GM12878 (cell line): ENCODE data around the gene IL1RAPL1. TPM values are rescaled to one million over a fixed set of nuclear protein-coding genes. Genes with fewer than 3 reads are reported as not detected.

Experiments used
- ATAC-seq: fragments of 200-7000 bp; cut with Tn5 transposase; 3 replicates; pipeline ENCODE4 v1.9.1; 2020; ENCODE audit warnings: mild to moderate bottlenecking, moderate library complexity
- BruUV-seq: library from RNA; stranded (reverse); fragments of 400-500 nt; replicated peaks from 2 replicates; lab custom pipeline; 2021; lab: Mats Ljungman, UMichigan
- CTCF ChIA-PET: fragments of 300-600 bp; sonication (Branson Sonifier 250); formaldehyde crosslinking; extraction: SDS; loops from one replicate; lab custom pipeline; 2021; ENCODE audit warnings: inconsistent platforms; lab: Yijun Ruan, JAX
- POLR2A ChIA-PET: fragments of 350-600 bp; formaldehyde crosslinking; extraction: SDS; loops from one replicate; lab custom pipeline; 2021; ENCODE audit warnings: inconsistent platforms; lab: Charles Lee
- RAD21 ChIA-PET: fragments of 300-600 bp; sonication (Branson Sonifier 250); formaldehyde crosslinking; loops from one replicate; lab custom pipeline; 2023; ENCODE audit warnings: antibody characterized with exemption; ENCODE audit not compliant: unreplicated experiment; lab: Charles Lee
- SMC1A ChIA-PET: fragments of 300-600 bp; sonication (Branson Sonifier 250); formaldehyde crosslinking; loops from one replicate; lab custom pipeline; 2023; ENCODE audit not compliant: unreplicated experiment, uncharacterized antibody; lab: Charles Lee
- DNase-seq: peaks from one replicate; pipeline ENCODE4 v3.0.0-alpha.2; 2011; ENCODE audit warnings: low read depth, low spot score
- FAIRE-seq: peaks from 3 replicates; lab custom pipeline; 2011; peaks lifted over from hg19 to GRCh38; lab: Jason Lieb, UNC
- H2AFZ ChIP-seq: 2 replicates; pipeline ENCODE4 v1.6.0; 2011; ENCODE audit warnings: low read depth, low read length, control low read depth; ENCODE audit not compliant: control insufficient read depth
- H3K27ac ChIP-seq: 2 replicates; pipeline ENCODE4 v1.5.1; 2011; ENCODE audit warnings: control low read depth; ENCODE audit not compliant: control insufficient read depth, insufficient read depth
- H3K27me3 ChIP-seq, 2 experiments: replicated peaks in 1 of 2; 2 replicates each; pipeline versions ENCODE4 v1.6.0 to v1.6.1; 2011; ENCODE audit warnings: low read length in 1 of 2; ENCODE audit not compliant: control insufficient read depth in 2 of 2, insufficient read depth in 2 of 2
- H3K36me3 ChIP-seq, 2 experiments: 2 replicates each; pipeline ENCODE4 v1.5.1; 2011; ENCODE audit warnings: low read length in 1 of 2; ENCODE audit not compliant: control insufficient read depth in 2 of 2, insufficient read depth in 2 of 2
- H3K4me1 ChIP-seq: 2 replicates; pipeline ENCODE4 v1.6.1; 2011; ENCODE audit warnings: mild to moderate bottlenecking, low read length, moderate library complexity, mixed read lengths; ENCODE audit not compliant: control insufficient read depth, insufficient read depth
- H3K4me2 ChIP-seq: 2 replicates; pipeline ENCODE4 v1.6.0; 2011; ENCODE audit warnings: control low read depth; ENCODE audit not compliant: control insufficient read depth, insufficient read depth
- H3K4me3 ChIP-seq: fragments of 200-600 bp; sonication (generic); 2 replicates; pipeline ENCODE4 v1.5.1; 2016
- H3K79me2 ChIP-seq: 2 replicates; pipeline ENCODE4 v1.6.0; 2011; ENCODE audit warnings: low read length; ENCODE audit not compliant: control insufficient read depth, insufficient read depth
- H3K9ac ChIP-seq: 2 replicates; pipeline ENCODE4 v1.8.0; 2011; ENCODE audit warnings: low read length, control low read depth, mixed read lengths; ENCODE audit not compliant: control insufficient read depth, insufficient read depth
- H3K9me3 ChIP-seq: replicated peaks from 3 replicates; pipeline ENCODE4 v1.5.1; 2011; ENCODE audit warnings: mild to moderate bottlenecking, low read length; ENCODE audit not compliant: control insufficient read depth, insufficient read depth
- H4K20me1 ChIP-seq: 2 replicates; pipeline ENCODE4 v1.6.0; 2011; ENCODE audit not compliant: control insufficient read depth, insufficient read depth
- ASH2L ChIP-seq: fragments of 300-600, 200-600 bp; sonication (generic); IDR thresholded peaks from 2 replicates; pipeline ENCODE4 v1.6.1; 2017; ENCODE audit warnings: low read depth, mild to moderate bottlenecking, borderline replicate concordance
- ATF7 ChIP-seq: fragments of 450-650 bp; IDR thresholded peaks from 2 replicates; pipeline ENCODE4 v1.6.1; 2016; ENCODE audit warnings: low read depth, mild to moderate bottlenecking
- BMI1 ChIP-seq: fragments of 450-650 bp; IDR thresholded peaks from 2 replicates; pipeline ENCODE4 v1.6.1; 2016; ENCODE audit warnings: mild to moderate bottlenecking, moderate library complexity, borderline replicate concordance
- IKZF2 ChIP-seq, 2 experiments: fragments of 450-650 bp; IDR thresholded peaks; 2 replicates each; pipeline ENCODE4 v1.6.1; 2017; ENCODE audit warnings: mild to moderate bottlenecking in 2 of 2, moderate library complexity in 2 of 2
- MLLT1 ChIP-seq: fragments of 450-650 bp; IDR thresholded peaks from 2 replicates; pipeline ENCODE4 v1.6.1; 2016; ENCODE audit warnings: mild to moderate bottlenecking
- MYB ChIP-seq: fragments of 150-350 bp; IDR thresholded peaks from 2 replicates; pipeline ENCODE4 v1.6.1; 2014; ENCODE audit warnings: mild to moderate bottlenecking, low read depth, low read length, borderline replicate concordance
- NFIC ChIP-seq: IDR thresholded peaks from 2 replicates; pipeline ENCODE4 v1.6.1; 2012; ENCODE audit warnings: low read depth, mild to moderate bottlenecking, inconsistent platforms, low read length, moderate library complexity
- USF1 ChIP-seq: IDR thresholded peaks from 2 replicates; pipeline ENCODE4 v1.6.1; 2011; ENCODE audit warnings: borderline replicate concordance, low read depth, mild to moderate bottlenecking, moderate library complexity, mixed read lengths, low read length; ENCODE audit not compliant: insufficient read depth; ENCODE audit errors: extremely low read length
- WGBS: methylation state at CpG from one replicate; pipeline ENCODE4 v1.1.6; 2016; ENCODE audit warnings: low lambda C conversion rate; ENCODE audit not compliant: insufficient replicate concordance, insufficient coverage; ENCODE audit errors: missing lambda C conversion rate; 5-methylcytosine and 5-hydroxymethylcytosine counted together
- in situ Hi-C: fragments of 300-500 bp; cut with MboI; formaldehyde crosslinking; loops from 9 replicates; pipeline ENCODE4 v1.14.3; 2018; ENCODE audit warnings: mixed read lengths
- intact Hi-C: fragments of 100-400 bp; cut with micrococcal nuclease; formaldehyde crosslinking; loops from one replicate; pipeline ENCODE4 v1.14.2; 2022; ENCODE audit not compliant: unreplicated experiment
- polyA plus RNA-seq, 11 experiments: library from polyadenylated mRNA; depleted of rRNA in 4 of 11; unstranded in 6 of 11; stranded (reverse) in 5 of 11; fragments of >200 nt; fragmentation: Nextera tagmentation in 4 of 11; fragmentation: Illumina TruSeq in 1 of 11; extraction: Ambion mirVana in 4 of 11; extraction: Trizol in 1 of 11; gene quantifications; 1 replicate in 1 of 11; 2 replicates in 10 of 11; pipeline versions ENCODE4 v1.2.1 to v1.2.3, GENCODE V29; 2011 to 2016; ENCODE audit warnings: inconsistent platforms in 2 of 11, missing spikeins in 2 of 11, low read depth in 1 of 11
- total RNA-seq, 4 experiments: library from RNA; depleted of rRNA in 3 of 4; stranded (reverse); fragments of >200 nt in 3 of 4; fragmentation: Illumina TruSeq in 1 of 4; extraction: Trizol in 1 of 4; gene quantifications; 2 replicates each; pipeline versions ENCODE4 v1.2.1 to v1.2.3, GENCODE V29; 2013 to 2021
- TF ChIP-seq, protein P1 (sequence below): fragments of 450-650 bp; IDR thresholded peaks from 2 replicates; pipeline ENCODE4 v1.6.1; 2017; ENCODE audit warnings: mild to moderate bottlenecking, moderate library complexity
- TF ChIP-seq, protein P2 (sequence below): fragments of 450-650 bp; formaldehyde crosslinking; IDR thresholded peaks from 2 replicates; pipeline ENCODE4 v1.4.0; 2020; ENCODE audit warnings: mild to moderate bottlenecking, moderate library complexity

The IL1RAPL1 gene
- total and polyA plus RNA-seq, 10 of the 15 experiments (the other 5 are each of a cell fraction or from before 2014, with no cell fraction given) = not detected

DNA sequence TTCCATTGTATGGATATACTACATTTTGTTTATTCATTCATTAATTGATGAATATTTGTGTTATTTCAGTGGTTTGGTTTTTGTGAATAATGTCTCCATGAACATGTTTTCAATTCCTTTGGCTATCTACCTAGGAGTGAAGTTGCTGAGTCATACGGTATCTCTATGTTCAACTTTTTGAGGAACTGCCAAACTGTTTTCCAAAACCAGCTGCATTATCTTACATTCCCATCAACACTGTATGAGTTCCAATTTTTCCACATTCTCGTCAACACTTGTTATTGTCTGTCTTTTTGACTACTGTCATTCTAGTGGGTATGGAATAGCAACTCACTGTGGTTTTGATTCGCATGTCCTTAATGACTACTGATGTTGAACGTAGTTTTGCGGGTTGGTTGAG, 1239.5 kb downstream of the IL1RAPL1 start:
- SMC1A ChIA-PET = no interaction called here
- CTCF ChIA-PET = no interaction called here
- Histone ChIP-seq H3K9me3 (no peaks in the 10 kb centered on the region), H3K36me3 (no peaks in the 10 kb centered on the region), H3K4me2 (no peak overlapping the region), H3K27me3 (no peaks in the 10 kb centered on the region), H3K4me1 (no peaks in the 10 kb centered on the region), H3K79me2 (no peaks in the 10 kb centered on the region), H3K9ac (no peak overlapping the region), H3K4me3 (no peak overlapping the region), H4K20me1 (no peaks in the 10 kb centered on the region), H2AFZ (no peak overlapping the region), H3K27ac (no peak overlapping the region)
- in situ Hi-C loops (no loop called here), intact Hi-C loops (no loop called here)
- RAD21 ChIA-PET = no interaction called here
- POLR2A ChIA-PET = no interaction called here
- BruUV-seq = no TSS peak
- WGBS = 52% methylated on average over 5 of the region's 5 CpGs
- ATAC-seq (no peak), DNase-seq (no peak), FAIRE-seq (no peak)
- TF ChIP-seq ATF7 (no peak), BMI1 (no peak), NFIC (no peak), IKZF2 (IDR thresholded peaks at IDR 0.05) (no peak), USF1 (no peak), MLLT1 (no peak), MYB (no peak), ASH2L (no peak)
- TF ChIP-seq, protein P1, sequence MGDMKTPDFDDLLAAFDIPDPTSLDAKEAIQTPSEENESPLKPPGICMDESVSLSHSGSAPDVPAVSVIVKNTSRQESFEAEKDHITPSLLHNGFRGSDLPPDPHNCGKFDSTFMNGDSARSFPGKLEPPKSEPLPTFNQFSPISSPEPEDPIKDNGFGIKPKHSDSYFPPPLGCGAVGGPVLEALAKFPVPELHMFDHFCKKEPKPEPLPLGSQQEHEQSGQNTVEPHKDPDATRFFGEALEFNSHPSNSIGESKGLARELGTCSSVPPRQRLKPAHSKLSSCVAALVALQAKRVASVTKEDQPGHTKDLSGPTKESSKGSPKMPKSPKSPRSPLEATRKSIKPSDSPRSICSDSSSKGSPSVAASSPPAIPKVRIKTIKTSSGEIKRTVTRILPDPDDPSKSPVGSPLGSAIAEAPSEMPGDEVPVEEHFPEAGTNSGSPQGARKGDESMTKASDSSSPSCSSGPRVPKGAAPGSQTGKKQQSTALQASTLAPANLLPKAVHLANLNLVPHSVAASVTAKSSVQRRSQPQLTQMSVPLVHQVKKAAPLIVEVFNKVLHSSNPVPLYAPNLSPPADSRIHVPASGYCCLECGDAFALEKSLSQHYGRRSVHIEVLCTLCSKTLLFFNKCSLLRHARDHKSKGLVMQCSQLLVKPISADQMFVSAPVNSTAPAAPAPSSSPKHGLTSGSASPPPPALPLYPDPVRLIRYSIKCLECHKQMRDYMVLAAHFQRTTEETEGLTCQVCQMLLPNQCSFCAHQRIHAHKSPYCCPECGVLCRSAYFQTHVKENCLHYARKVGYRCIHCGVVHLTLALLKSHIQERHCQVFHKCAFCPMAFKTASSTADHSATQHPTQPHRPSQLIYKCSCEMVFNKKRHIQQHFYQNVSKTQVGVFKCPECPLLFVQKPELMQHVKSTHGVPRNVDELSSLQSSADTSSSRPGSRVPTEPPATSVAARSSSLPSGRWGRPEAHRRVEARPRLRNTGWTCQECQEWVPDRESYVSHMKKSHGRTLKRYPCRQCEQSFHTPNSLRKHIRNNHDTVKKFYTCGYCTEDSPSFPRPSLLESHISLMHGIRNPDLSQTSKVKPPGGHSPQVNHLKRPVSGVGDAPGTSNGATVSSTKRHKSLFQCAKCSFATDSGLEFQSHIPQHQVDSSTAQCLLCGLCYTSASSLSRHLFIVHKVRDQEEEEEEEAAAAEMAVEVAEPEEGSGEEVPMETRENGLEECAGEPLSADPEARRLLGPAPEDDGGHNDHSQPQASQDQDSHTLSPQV = no peak
- TF ChIP-seq, protein P2, sequence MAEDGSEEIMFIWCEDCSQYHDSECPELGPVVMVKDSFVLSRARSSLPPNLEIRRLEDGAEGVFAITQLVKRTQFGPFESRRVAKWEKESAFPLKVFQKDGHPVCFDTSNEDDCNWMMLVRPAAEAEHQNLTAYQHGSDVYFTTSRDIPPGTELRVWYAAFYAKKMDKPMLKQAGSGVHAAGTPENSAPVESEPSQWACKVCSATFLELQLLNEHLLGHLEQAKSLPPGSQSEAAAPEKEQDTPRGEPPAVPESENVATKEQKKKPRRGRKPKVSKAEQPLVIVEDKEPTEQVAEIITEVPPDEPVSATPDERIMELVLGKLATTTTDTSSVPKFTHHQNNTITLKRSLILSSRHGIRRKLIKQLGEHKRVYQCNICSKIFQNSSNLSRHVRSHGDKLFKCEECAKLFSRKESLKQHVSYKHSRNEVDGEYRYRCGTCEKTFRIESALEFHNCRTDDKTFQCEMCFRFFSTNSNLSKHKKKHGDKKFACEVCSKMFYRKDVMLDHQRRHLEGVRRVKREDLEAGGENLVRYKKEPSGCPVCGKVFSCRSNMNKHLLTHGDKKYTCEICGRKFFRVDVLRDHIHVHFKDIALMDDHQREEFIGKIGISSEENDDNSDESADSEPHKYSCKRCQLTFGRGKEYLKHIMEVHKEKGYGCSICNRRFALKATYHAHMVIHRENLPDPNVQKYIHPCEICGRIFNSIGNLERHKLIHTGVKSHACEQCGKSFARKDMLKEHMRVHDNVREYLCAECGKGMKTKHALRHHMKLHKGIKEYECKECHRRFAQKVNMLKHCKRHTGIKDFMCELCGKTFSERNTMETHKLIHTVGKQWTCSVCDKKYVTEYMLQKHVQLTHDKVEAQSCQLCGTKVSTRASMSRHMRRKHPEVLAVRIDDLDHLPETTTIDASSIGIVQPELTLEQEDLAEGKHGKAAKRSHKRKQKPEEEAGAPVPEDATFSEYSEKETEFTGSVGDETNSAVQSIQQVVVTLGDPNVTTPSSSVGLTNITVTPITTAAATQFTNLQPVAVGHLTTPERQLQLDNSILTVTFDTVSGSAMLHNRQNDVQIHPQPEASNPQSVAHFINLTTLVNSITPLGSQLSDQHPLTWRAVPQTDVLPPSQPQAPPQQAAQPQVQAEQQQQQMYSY (CRISPR knock-in tag) = no peak
